ENCODE data around the gene FOXN4. TPM values are rescaled to one million over a fixed set of nuclear protein-coding genes. Genes with fewer than 3 reads are reported as not detected.
A peak's percentile ranks its signal among the peaks of the same experiment; 100 is the strongest.

FOXN4 gene
- total RNA-seq, 6 experiments from 2014 or later, result not detected

GRCh38 chr12:109264095-109264942, 44.8 kb downstream of the FOXN4 start:
- Mint-ChIP-seq H3K4me3 (no peak overlapping the region), H3K36me3 (ENCODE audit: low read depth) (no peaks in the 10 kb centered on the region), H3K9me3 (no peaks in the 10 kb centered on the region), H3K27ac (no peak overlapping the region), H3K4me1 (ENCODE audit: low read depth) (no peaks in the 10 kb centered on the region), H3K27me3 (ENCODE audit: insufficient read depth) (peaks cover 5% of the 10 kb centered on the region)
- TF ChIP-seq, protein P1, sequence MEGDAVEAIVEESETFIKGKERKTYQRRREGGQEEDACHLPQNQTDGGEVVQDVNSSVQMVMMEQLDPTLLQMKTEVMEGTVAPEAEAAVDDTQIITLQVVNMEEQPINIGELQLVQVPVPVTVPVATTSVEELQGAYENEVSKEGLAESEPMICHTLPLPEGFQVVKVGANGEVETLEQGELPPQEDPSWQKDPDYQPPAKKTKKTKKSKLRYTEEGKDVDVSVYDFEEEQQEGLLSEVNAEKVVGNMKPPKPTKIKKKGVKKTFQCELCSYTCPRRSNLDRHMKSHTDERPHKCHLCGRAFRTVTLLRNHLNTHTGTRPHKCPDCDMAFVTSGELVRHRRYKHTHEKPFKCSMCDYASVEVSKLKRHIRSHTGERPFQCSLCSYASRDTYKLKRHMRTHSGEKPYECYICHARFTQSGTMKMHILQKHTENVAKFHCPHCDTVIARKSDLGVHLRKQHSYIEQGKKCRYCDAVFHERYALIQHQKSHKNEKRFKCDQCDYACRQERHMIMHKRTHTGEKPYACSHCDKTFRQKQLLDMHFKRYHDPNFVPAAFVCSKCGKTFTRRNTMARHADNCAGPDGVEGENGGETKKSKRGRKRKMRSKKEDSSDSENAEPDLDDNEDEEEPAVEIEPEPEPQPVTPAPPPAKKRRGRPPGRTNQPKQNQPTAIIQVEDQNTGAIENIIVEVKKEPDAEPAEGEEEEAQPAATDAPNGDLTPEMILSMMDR (IDR thresholded peaks at IDR 0.05), result peak; percentile 85
- DNase-seq, result peak; percentile 13

- no peaks in the 10 kb centered on the region for H3K9me3 Mint-ChIP-seq
- TF ChIP-seq, protein P1 (IDR thresholded peaks at IDR 0.05), result no peak
- H3K27ac Mint-ChIP-seq, result no peak overlapping the region
- no peaks in the 10 kb centered on the region for H3K36me3 Mint-ChIP-seq (ENCODE audit: low read depth)
- no peak overlapping the region for H3K4me3 Mint-ChIP-seq
- peaks cover 5% of the 10 kb centered on the region for H3K27me3 Mint-ChIP-seq (ENCODE audit: insufficient read depth)
- no peaks in the 10 kb centered on the region for H3K4me1 Mint-ChIP-seq (ENCODE audit: low read depth)
- no peak for DNase-seq
These were observed 45.6 kb downstream of the FOXN4 start for GRCh38 chr12:109263439-109263838.

- no peak overlapping the region for H3K27ac Mint-ChIP-seq
- H3K4me3 Mint-ChIP-seq, result no peak overlapping the region
- TF ChIP-seq, protein P1 (IDR thresholded peaks at IDR 0.05), result no peak
- H3K9me3 Mint-ChIP-seq, result no peaks in the 10 kb centered on the region
- H3K36me3 Mint-ChIP-seq (ENCODE audit: low read depth), result no peaks in the 10 kb centered on the region
- H3K27me3 Mint-ChIP-seq (ENCODE audit: insufficient read depth), result peaks cover 3% of the 10 kb centered on the region
- H3K4me1 Mint-ChIP-seq (ENCODE audit: low read depth), result no peaks in the 10 kb centered on the region
- DNase-seq, result no peak
These were observed 47.1 kb downstream of the FOXN4 start for GRCh38 chr12:109261939-109262338.

GRCh38 chr12:109261087-109261486, 48.0 kb downstream of the FOXN4 start:
- TF ChIP-seq, protein P1 (IDR thresholded peaks at IDR 0.05), result no peak
- H3K4me3 Mint-ChIP-seq, result no peak overlapping the region
- H3K27ac Mint-ChIP-seq, result no peak overlapping the region
- H3K27me3 Mint-ChIP-seq (ENCODE audit: insufficient read depth), result peaks cover 3% of the 10 kb centered on the region
- DNase-seq, result no peak
- no peaks in the 10 kb centered on the region; the same call in 1 of the 2 replicates for H3K9me3 Mint-ChIP-seq
- H3K36me3 Mint-ChIP-seq (ENCODE audit: low read depth), result no peaks in the 10 kb centered on the region
- no peaks in the 10 kb centered on the region for H3K4me1 Mint-ChIP-seq (ENCODE audit: low read depth)

- peaks cover 3% of the 10 kb centered on the region for H3K27me3 Mint-ChIP-seq (ENCODE audit: insufficient read depth)
- peaks cover 7% of the 10 kb centered on the region; the same call in 1 of the 2 replicates for H3K9me3 Mint-ChIP-seq
- H3K4me1 Mint-ChIP-seq (ENCODE audit: low read depth), result no peaks in the 10 kb centered on the region
- TF ChIP-seq, protein P1 (IDR thresholded peaks at IDR 0.05), result no peak
- no peaks in the 10 kb centered on the region for H3K36me3 Mint-ChIP-seq (ENCODE audit: low read depth)
- no peak overlapping the region for H3K27ac Mint-ChIP-seq
- no peak for DNase-seq
- H3K4me3 Mint-ChIP-seq, result no peak overlapping the region
These were observed 49.6 kb downstream of the FOXN4 start for GRCh38 chr12:109259545-109259895.
